Pulmonary artery endothelial cell (primary cell): Measurements from ENCODE around the gene EDEM1. TPM values are rescaled to one million over a fixed set of nuclear protein-coding genes. Genes with fewer than 3 reads are reported as not detected.
"Not testable (repeated sequence)": the region's sequence is repeated elsewhere in the genome, so short reads cannot be mapped to it uniquely, and the experiment has no call there.

Experiments used
- DNase-seq: peaks from one replicate; pipeline ENCODE4 v3.0.0-alpha.2; 2011; ENCODE audit warnings: low read depth, low spot score
- total RNA-seq: library from RNA; depleted of rRNA; stranded (reverse); fragments of >200 nt; gene quantifications from 2 replicates; pipeline ENCODE4 v1.2.3, GENCODE V29; 2014

The EDEM1 gene
- total RNA-seq, 1 donor from 2014 or later, result 26.2 TPM

GRCh38 chr3:5172018-5172417 is 15.5 kb upstream of the EDEM1 start:
- DNase-seq, result no peak

GRCh38 chr3:5179036-5179435 is 8.5 kb upstream of the EDEM1 start:
- not testable (repeated sequence) for DNase-seq

- no peak for DNase-seq
These were observed 5.9 kb upstream of the EDEM1 start for GRCh38 chr3:5181469-5182141.

GRCh38 chr3:5183714-5184113 is 3.8 kb upstream of the EDEM1 start:
- DNase-seq, result not testable (repeated sequence)

GRCh38 chr3:5184499-5184898 is 3.0 kb upstream of the EDEM1 start:
- no peak for DNase-seq

- no peak for DNase-seq
These were observed 2.3 kb upstream of the EDEM1 start for GRCh38 chr3:5185093-5185673.

GRCh38 chr3:5186089-5186857 is 1.2 kb upstream of the EDEM1 start:
- DNase-seq, result no peak

- no peak for DNase-seq
These were observed 700 bp upstream of the EDEM1 start for GRCh38 chr3:5186858-5187155.

GRCh38 chr3:5187920-5188418 is 462 bp downstream of the EDEM1 start:
- DNase-seq, result no peak

- DNase-seq, result no peak
These were observed 1.1 kb downstream of the EDEM1 start for GRCh38 chr3:5188419-5189221.

GRCh38 chr3:5190147-5190791 is 2.8 kb downstream of the EDEM1 start:
- no peak for DNase-seq

GRCh38 chr3:5191555-5192304 is 4.2 kb downstream of the EDEM1 start:
- DNase-seq, result no peak

GRCh38 chr3:5192571-5193365 is 5.3 kb downstream of the EDEM1 start:
- no peak for DNase-seq

GRCh38 chr3:5194341-5194740 is 6.8 kb downstream of the EDEM1 start:
- no peak for DNase-seq

GRCh38 chr3:5194801-5195509 is 7.4 kb downstream of the EDEM1 start:
- DNase-seq, result peak; percentile 71

GRCh38 chr3:5195605-5196004 is 8.1 kb downstream of the EDEM1 start:
- DNase-seq, result no peak

- DNase-seq, result no peak
These were observed 9.5 kb downstream of the EDEM1 start for GRCh38 chr3:5197022-5197421.

- DNase-seq, result no peak
These were observed 10.2 kb downstream of the EDEM1 start for GRCh38 chr3:5197470-5198312.
